GM18505 (cell line): Measurements from ENCODE around the gene CES5A.
"Not testable (repeated sequence)": the region's sequence is repeated elsewhere in the genome, so short reads cannot be mapped to it uniquely, and the experiment has no call there.

Experiments
- ATAC-seq: cut with Tn5 transposase; IDR thresholded peaks from one replicate; pipeline ENCODE4 v1.9.1; 2021; ENCODE audit not compliant: unreplicated experiment
- POLR2A ChIP-seq: IDR thresholded peaks from 4 replicates; pipeline ENCODE4 v1.6.1; 2011; ENCODE audit warnings: borderline replicate concordance; ENCODE audit not compliant: insufficient read depth, insufficient read length; ENCODE audit errors: extremely low read depth

CES5A gene

GRCh38 chr16:55875273-55875672, at the start of gene CES5A:
Gene CES5A, minus strand, starts transcription at chr16:55875373. Its CDS starts 152 bp downstream, at chr16:55875221.
- no peak for ATAC-seq
- no peak for TF ChIP-seq POLR2A

GRCh38 chr16:55922662-55923061, 47.5 kb upstream of the CES5A start:
- ATAC-seq: no peak
- no peak for TF ChIP-seq POLR2A

- ATAC-seq: no peak
- TF ChIP-seq POLR2A: no peak
Measured at GRCh38 chr16:55917373-55918160, 42.4 kb upstream of the CES5A start.

GRCh38 chr16:55915096-55915827, 40.1 kb upstream of the CES5A start:
- no peak for TF ChIP-seq POLR2A
- ATAC-seq: no peak

GRCh38 chr16:55914383-55914782, 39.2 kb upstream of the CES5A start:
- TF ChIP-seq POLR2A: no peak
- ATAC-seq: no peak

GRCh38 chr16:55913716-55914115, 38.5 kb upstream of the CES5A start:
- no peak for ATAC-seq
- no peak for TF ChIP-seq POLR2A

GRCh38 chr16:55913121-55913520, 37.9 kb upstream of the CES5A start:
- ATAC-seq: not testable (repeated sequence)

- ATAC-seq: no peak
- TF ChIP-seq POLR2A: no peak
Measured at GRCh38 chr16:55912022-55912421, 36.8 kb upstream of the CES5A start.

GRCh38 chr16:55911616-55912015, 36.4 kb upstream of the CES5A start:
- ATAC-seq: no peak
- no peak for TF ChIP-seq POLR2A

GRCh38 chr16:55909876-55910275, 34.7 kb upstream of the CES5A start:
- TF ChIP-seq POLR2A: no peak
- ATAC-seq: no peak

- no peak for ATAC-seq
- no peak for TF ChIP-seq POLR2A
Measured at GRCh38 chr16:55908641-55909040, 33.5 kb upstream of the CES5A start.

GRCh38 chr16:55907661-55908060, 32.5 kb upstream of the CES5A start:
- TF ChIP-seq POLR2A: no peak
- no peak for ATAC-seq

GRCh38 chr16:55906123-55906522, 30.9 kb upstream of the CES5A start:
- no peak for TF ChIP-seq POLR2A
- ATAC-seq: no peak

- no peak for ATAC-seq
- no peak for TF ChIP-seq POLR2A
Measured at GRCh38 chr16:55905651-55906050, 30.5 kb upstream of the CES5A start.
